ENCODE results near the gene APOM. TPM values are rescaled to one million over a fixed set of nuclear protein-coding genes. Genes with fewer than 3 reads are reported as not detected.

Gene APOM
- total RNA-seq, 4 donors from 2014 or later = 0.63 to 2.0 (median 0.90) TPM; not detected in 1

DNA sequence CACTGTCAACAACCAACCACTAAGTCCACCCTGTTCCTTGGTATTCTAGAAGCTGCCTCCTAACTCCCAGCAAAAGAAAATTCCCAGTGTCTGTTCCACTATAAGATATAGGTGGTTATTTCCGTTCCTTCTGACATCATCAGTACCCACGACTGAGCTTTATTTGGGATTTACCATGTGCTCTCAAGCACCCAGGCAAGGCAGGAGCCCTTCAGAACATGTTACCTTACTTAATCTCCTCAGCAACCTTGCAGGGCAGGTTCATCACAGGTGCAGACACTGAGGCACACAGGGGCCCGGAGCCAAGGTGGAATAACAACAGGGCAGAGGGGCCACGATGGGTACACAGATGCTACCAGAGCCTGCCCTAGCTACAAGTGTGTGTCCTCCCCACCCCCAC lies 36.7 kb downstream of the APOM start:
- 63 to 71% methylated on average over 4 of the region's 4 CpGs for WGBS, 2 donors
- no peaks in the 10 kb centered on the region for H3K4me1 ChIP-seq
- no peaks in the 10 kb centered on the region for H3K27me3 ChIP-seq
- H3K4me3 ChIP-seq = no peak overlapping the region
- no peak overlapping the region for H3K27ac ChIP-seq
- DNase-seq (ENCODE audit: low spot score in 2 of 2) = no peak
- peaks cover 4 to 100% (median 10%) of the 10 kb centered on the region in 3 donors for H3K36me3 ChIP-seq
- TF ChIP-seq POLR2A (IDR thresholded peaks at IDR 0.05) (no peak), EP300 (IDR thresholded peaks at IDR 0.05) (no peak)
- TF ChIP-seq, protein P1, sequence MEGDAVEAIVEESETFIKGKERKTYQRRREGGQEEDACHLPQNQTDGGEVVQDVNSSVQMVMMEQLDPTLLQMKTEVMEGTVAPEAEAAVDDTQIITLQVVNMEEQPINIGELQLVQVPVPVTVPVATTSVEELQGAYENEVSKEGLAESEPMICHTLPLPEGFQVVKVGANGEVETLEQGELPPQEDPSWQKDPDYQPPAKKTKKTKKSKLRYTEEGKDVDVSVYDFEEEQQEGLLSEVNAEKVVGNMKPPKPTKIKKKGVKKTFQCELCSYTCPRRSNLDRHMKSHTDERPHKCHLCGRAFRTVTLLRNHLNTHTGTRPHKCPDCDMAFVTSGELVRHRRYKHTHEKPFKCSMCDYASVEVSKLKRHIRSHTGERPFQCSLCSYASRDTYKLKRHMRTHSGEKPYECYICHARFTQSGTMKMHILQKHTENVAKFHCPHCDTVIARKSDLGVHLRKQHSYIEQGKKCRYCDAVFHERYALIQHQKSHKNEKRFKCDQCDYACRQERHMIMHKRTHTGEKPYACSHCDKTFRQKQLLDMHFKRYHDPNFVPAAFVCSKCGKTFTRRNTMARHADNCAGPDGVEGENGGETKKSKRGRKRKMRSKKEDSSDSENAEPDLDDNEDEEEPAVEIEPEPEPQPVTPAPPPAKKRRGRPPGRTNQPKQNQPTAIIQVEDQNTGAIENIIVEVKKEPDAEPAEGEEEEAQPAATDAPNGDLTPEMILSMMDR (IDR thresholded peaks at IDR 0.05) = no peak
- no peaks in the 10 kb centered on the region for H3K9me3 ChIP-seq

DNA sequence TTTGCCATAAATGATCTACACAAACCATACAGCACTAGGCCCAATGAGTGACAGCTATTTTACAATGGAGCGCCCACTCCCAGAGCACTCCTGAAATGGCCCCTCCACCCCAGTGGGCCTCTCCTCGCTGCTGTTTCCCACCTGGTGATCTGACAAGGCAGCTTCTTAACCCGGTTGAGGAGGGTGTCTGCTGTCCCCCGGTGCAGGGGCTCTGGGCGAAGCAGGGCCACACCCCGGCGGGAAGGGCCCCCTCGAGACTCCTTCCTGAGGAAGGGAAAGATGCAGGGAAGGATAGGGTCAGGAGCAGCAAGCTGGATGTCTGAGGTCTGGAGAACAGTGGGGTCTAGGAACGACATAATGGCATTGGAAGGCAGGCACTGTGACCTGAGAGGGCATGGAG lies 37.2 kb downstream of the APOM start:
- no peaks in the 10 kb centered on the region for H3K9me3 ChIP-seq
- TF ChIP-seq EP300 (IDR thresholded peaks at IDR 0.05) = no peak
- 70 to 80% methylated on average over 9 of the region's 9 CpGs for WGBS, 2 donors
- H3K4me1 ChIP-seq = no peaks in the 10 kb centered on the region
- H3K27ac ChIP-seq = peak overlapping the region in 2 of 4 donors; percentile 16 to 44
- peaks cover 4 to 100% (median 10%) of the 10 kb centered on the region in 3 donors for H3K36me3 ChIP-seq
- no peak for DNase-seq (ENCODE audit: low spot score in 2 of 2)
- no peaks in the 10 kb centered on the region for H3K27me3 ChIP-seq
- no peak overlapping the region for H3K4me3 ChIP-seq

DNA sequence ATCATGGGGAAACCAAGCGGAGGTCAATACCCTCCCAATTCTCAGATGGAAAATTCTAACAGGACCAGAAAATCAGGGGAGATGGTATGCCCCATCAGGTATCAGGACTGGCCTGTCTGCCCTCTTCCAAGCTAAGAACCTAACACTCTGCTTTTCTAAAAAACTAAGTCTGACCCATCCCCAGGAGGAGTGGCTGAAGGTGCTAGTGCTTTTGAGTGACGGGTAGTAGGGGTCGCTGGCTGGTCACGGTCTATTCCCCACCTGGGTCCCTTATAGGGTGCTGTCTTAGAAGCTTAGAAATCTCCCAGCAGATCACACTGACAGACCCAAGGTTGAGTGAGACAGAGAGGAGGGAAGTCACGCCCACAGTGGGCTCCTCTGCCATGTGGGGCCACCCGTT lies 37.8 kb downstream of the APOM start:
- no peak for DNase-seq (ENCODE audit: low spot score in 2 of 2)
- Histone ChIP-seq H3K36me3 (peaks cover under 1 to 98% (median 10%) of the 10 kb centered on the region in 3 donors), H3K27me3 (no peaks in the 10 kb centered on the region), H3K27ac (peak overlapping the region in 1 of 4 donors; percentile 16), H3K9me3 (no peaks in the 10 kb centered on the region), H3K4me1 (no peaks in the 10 kb centered on the region), H3K4me3 (no peak overlapping the region)
- TF ChIP-seq EP300 (IDR thresholded peaks at IDR 0.05) (no peak), POLR2A (IDR thresholded peaks at IDR 0.05) (no peak)
- TF ChIP-seq, protein P1 (IDR thresholded peaks at IDR 0.05) = no peak
- 86 to 88% methylated on average over 6 of the region's 6 CpGs for WGBS, 2 donors

DNA sequence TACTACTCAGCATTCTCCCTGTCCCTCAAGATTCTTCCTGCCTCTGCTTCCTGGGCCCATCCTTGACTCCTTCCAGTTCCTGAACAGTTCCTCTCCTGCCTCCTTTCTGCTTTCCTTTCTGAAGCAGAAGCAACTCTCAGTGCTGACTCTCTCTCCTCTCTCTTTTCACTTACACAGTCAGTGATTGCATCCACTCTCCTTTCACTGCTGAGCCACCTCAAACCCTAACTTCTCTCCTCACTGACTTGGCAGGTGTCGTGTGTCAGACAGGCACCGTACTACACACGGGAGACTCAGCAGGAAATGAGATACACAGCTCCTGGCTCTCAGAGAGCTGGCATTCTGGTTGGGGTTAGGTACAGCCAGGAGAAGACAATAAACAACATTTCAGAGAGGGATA lies 41.9 kb downstream of the APOM start:
- WGBS, 2 donors = 38 to 57% methylated on average over 3 of the region's 3 CpGs
- no peak overlapping the region for H3K4me3 ChIP-seq
- peaks cover 0 to 30% (median 13%) of the 10 kb centered on the region in 4 donors for H3K4me1 ChIP-seq
- no peaks in the 10 kb centered on the region for H3K9me3 ChIP-seq
- H3K36me3 ChIP-seq = peaks cover 0 to 76% (median 5%) of the 10 kb centered on the region in 3 donors
- no peak for DNase-seq (ENCODE audit: low spot score in 2 of 2)
- no peaks in the 10 kb centered on the region for H3K27me3 ChIP-seq
- TF ChIP-seq, protein P1 (IDR thresholded peaks at IDR 0.05) = no peak
- TF ChIP-seq EP300 (IDR thresholded peaks at IDR 0.05) (no peak), POLR2A (IDR thresholded peaks at IDR 0.05) (no peak)
- H3K27ac ChIP-seq = no peak overlapping the region

DNA sequence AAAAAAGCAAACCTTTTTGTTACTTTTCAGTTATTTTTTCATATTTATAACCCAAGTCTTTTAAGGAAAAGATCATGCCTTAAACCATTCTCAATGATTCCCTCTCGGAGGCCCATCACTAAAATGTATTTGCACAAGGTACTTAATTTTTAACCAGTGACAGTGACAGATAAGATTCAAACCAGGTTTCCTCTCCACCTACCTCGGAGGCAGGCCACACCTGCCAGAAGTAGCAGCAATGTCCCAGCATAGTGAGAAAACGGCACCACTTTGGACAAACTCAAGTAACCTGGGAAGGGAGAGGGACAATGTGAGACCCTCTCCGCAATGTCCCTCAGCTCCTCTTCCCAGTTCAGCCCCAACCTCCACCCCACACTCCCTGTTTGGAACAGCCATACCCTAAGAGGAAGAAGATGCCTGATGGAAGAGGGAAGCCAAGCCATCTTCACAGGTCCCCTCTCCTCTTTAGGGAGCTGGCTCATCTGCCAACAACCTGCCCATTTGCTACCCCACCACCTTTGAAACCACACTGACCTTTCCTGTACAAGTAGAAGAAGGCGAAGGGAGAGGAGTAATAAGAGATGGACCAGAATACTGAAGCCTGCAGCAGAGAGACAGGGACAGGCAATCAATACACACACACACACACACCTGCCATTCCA lies 45.2 kb downstream of the APOM start:
- Histone ChIP-seq H3K9me3 (no peaks in the 10 kb centered on the region), H3K36me3 (peaks cover 0 to 43% (median 5%) of the 10 kb centered on the region in 3 donors), H3K4me1 (peaks cover 0 to 38% (median 16%) of the 10 kb centered on the region in 4 donors), H3K4me3 (no peak overlapping the region), H3K27ac (peak overlapping the region in 1 of 4 donors; percentile 98), H3K27me3 (no peaks in the 10 kb centered on the region)
- TF ChIP-seq, protein P1 (IDR thresholded peaks at IDR 0.05) = no peak
- TF ChIP-seq EP300 (IDR thresholded peaks at IDR 0.05) (no peak), POLR2A (IDR thresholded peaks at IDR 0.05) (no peak)
- DNase-seq (ENCODE audit: low spot score in 2 of 2) = no peak
- 86 to 88% methylated on average over 5 of the region's 5 CpGs for WGBS, 2 donors
